BJ (cell line): ENCODE results near the gene PSORS1C1. TPM values are rescaled to one million over a fixed set of nuclear protein-coding genes. Genes with fewer than 3 reads are reported as not detected.

ENCODE experiments used
- CTCF ChIA-PET: fragments of 350-600 bp; formaldehyde crosslinking; extraction: SDS; loops from one replicate; lab custom pipeline; 2021; ENCODE audit warnings: antibody characterized with exemption, inconsistent platforms; lab: Yijun Ruan, JAX
- POLR2A ChIA-PET: fragments of 300-600 bp; sonication (Branson Sonifier 250); formaldehyde crosslinking; extraction: SDS; loops from one replicate; lab custom pipeline; 2021; ENCODE audit warnings: antibody characterized with exemption; lab: Charles Lee
- DNase-seq: peaks from one replicate; pipeline ENCODE4 v3.0.0-alpha.2; 2011; ENCODE audit warnings: low read depth
- H3K27me3 ChIP-seq: 2 replicates; pipeline ENCODE4 v1.6.0; 2011; ENCODE audit warnings: low read length; ENCODE audit not compliant: control insufficient read depth, insufficient read depth
- H3K36me3 ChIP-seq: 2 replicates; pipeline ENCODE4 v1.5.1; 2011; ENCODE audit warnings: low read length; ENCODE audit not compliant: control insufficient read depth, insufficient read depth
- H3K4me3 ChIP-seq: 2 replicates; pipeline ENCODE4 v1.5.1; 2011; ENCODE audit warnings: low read depth, mild to moderate bottlenecking, control low read depth, low read length
- CTCF ChIP-seq: IDR thresholded peaks from 2 replicates; pipeline ENCODE4 v1.5.1; 2011; ENCODE audit warnings: low read depth, mild to moderate bottlenecking, control low read depth, inconsistent platforms, low read length, moderate library complexity; ENCODE audit not compliant: insufficient read depth
- polyA plus RNA-seq: library from polyadenylated mRNA; depleted of rRNA; stranded (reverse); fragments of >200 nt; gene quantifications from 2 replicates; pipeline ENCODE4 v1.2.3, GENCODE V29; 2011

Gene PSORS1C1
- polyA plus RNA-seq, 1 experiment, result 6.7 TPM

- H3K36me3 ChIP-seq, result no peaks in the 10 kb centered on the region
- H3K27me3 ChIP-seq, result no peaks in the 10 kb centered on the region; the same call in 1 of the 2 replicates
- DNase-seq, result no peak
- CTCF ChIA-PET, result interaction anchor here (0.9 to 4.4 kb wide), 7 partner anchors 10 to 188 kb away, joined by 3 to 33 read pairs (median 3); partner anchors contain the start of gene PSORS1C1
- POLR2A ChIA-PET, result no interaction called here
- TF ChIP-seq CTCF, result no peak
- H3K4me3 ChIP-seq, result no peak overlapping the region
Observed at GRCh38 chr6:31103136-31103535, 11.5 kb upstream of the PSORS1C1 start.

GRCh38 chr6:31107052-31107451 is 7.5 kb upstream of the PSORS1C1 start:
- H3K27me3 ChIP-seq, result peaks cover 10% of the 10 kb centered on the region
- DNase-seq, result no peak
- TF ChIP-seq CTCF, result no peak
- ChIA-PET POLR2A (no interaction called here), CTCF (no interaction called here)
- no peaks in the 10 kb centered on the region for H3K36me3 ChIP-seq
- H3K4me3 ChIP-seq, result no peak overlapping the region

GRCh38 chr6:31110825-31111582 is 3.6 kb upstream of the PSORS1C1 start:
- Histone ChIP-seq H3K36me3 (no peaks in the 10 kb centered on the region), H3K27me3 (peaks cover 10% of the 10 kb centered on the region), H3K4me3 (no peak overlapping the region)
- CTCF ChIA-PET, result interaction anchor here (0.6 to 1.5 kb wide), 6 partner anchors 16 to 383 kb away, joined by 3 to 5 read pairs (median 4); no protein-coding TSS in a partner anchor
- DNase-seq, result no peak
- POLR2A ChIA-PET, result no interaction called here
- TF ChIP-seq CTCF, result no peak

GRCh38 chr6:31111712-31112111 is 2.9 kb upstream of the PSORS1C1 start:
- Histone ChIP-seq H3K36me3 (no peaks in the 10 kb centered on the region), H3K4me3 (no peak overlapping the region), H3K27me3 (peaks cover 10% of the 10 kb centered on the region)
- ChIA-PET CTCF (interaction anchor here (0.8 to 1.5 kb wide), 2 partner anchors 15 to 24 kb away, joined by 3 to 5 read pairs; no protein-coding TSS in a partner anchor), POLR2A (no interaction called here)
- TF ChIP-seq CTCF, result no peak
- no peak for DNase-seq

- Histone ChIP-seq H3K36me3 (no peaks in the 10 kb centered on the region), H3K27me3 (peaks cover 10% of the 10 kb centered on the region), H3K4me3 (no peak within 1 kb of the TSS)
- ChIA-PET CTCF (interaction anchor here (2.5 kb wide), 1 partner anchor 33 kb away, joined by 15 read pairs; no protein-coding TSS in a partner anchor), POLR2A (no interaction called here)
- DNase-seq, result no peak
- no peak for TF ChIP-seq CTCF
Observed at GRCh38 chr6:31112478-31112877, 2.1 kb upstream of the PSORS1C1 start, which contains the start of gene C6orf15. Gene C6orf15 (minus strand): TSS chr6:31112575. CDS start chr6:31112555, 20 bp downstream.
